H1 (cell line): ENCODE results near the gene MAP2K5. TPM values are rescaled to one million over a fixed set of nuclear protein-coding genes. Genes with fewer than 3 reads are reported as not detected.
A peak's percentile ranks its signal among the peaks of the same experiment; 100 is the strongest.

Source experiments
- CTCF ChIA-PET: fragments of 300-600 bp; sonication (Branson Sonifier 250); formaldehyde crosslinking; loops from one replicate; lab custom pipeline; 2021; ENCODE audit not compliant: partially characterized antibody; lab: Charles Lee
- POLR2A ChIA-PET: fragments of 300-600 bp; sonication (Branson Sonifier 250); formaldehyde crosslinking; loops from one replicate; lab custom pipeline; 2021; ENCODE audit warnings: inconsistent platforms; ENCODE audit not compliant: partially characterized antibody; lab: Charles Lee
- DNase-seq, 2 experiments: peaks; one replicate each; pipeline versions ENCODE4 v3.0.0 to v3.0.0-alpha.2; 2010 to 2022; ENCODE audit warnings: low spot score in 2 of 2, low read depth in 1 of 2, mixed read lengths in 1 of 2
- FAIRE-seq: peaks from 2 replicates; lab custom pipeline; 2011; peaks lifted over from hg19 to GRCh38; lab: Jason Lieb, UNC
- H2AFZ ChIP-seq: 2 replicates; pipeline ENCODE4 v1.8.1; 2012; ENCODE audit warnings: low read length, inconsistent platforms
- H2AK5ac ChIP-seq: 2 replicates; pipeline ENCODE4 v1.6.1; 2013; ENCODE audit warnings: low read depth, low read length
- H2BK120ac ChIP-seq: replicated peaks from 2 replicates; pipeline ENCODE3; 2013; ENCODE audit warnings: low read depth, low read length, inconsistent platforms
- H2BK12ac ChIP-seq: 2 replicates; pipeline ENCODE4 v1.6.1; 2013; ENCODE audit warnings: low read depth, low read length
- H2BK15ac ChIP-seq: 2 replicates; pipeline ENCODE4 v1.6.1; 2013; ENCODE audit warnings: low read length
- H2BK20ac ChIP-seq: 2 replicates; pipeline ENCODE4 v1.6.1; 2013; ENCODE audit warnings: low read length
- H2BK5ac ChIP-seq: 2 replicates; pipeline ENCODE4 v1.6.1; 2013; ENCODE audit warnings: low read depth, low read length
- H3K14ac ChIP-seq: 2 replicates; pipeline ENCODE4 v1.6.1; 2013; ENCODE audit warnings: inconsistent platforms; ENCODE audit not compliant: insufficient read length
- H3K18ac ChIP-seq: 2 replicates; pipeline ENCODE4 v1.6.1; 2013; ENCODE audit warnings: low read length; ENCODE audit errors: extremely low read depth
- H3K23ac ChIP-seq: 2 replicates; pipeline ENCODE4 v1.6.1; 2013; ENCODE audit warnings: inconsistent platforms; ENCODE audit not compliant: insufficient read length
- H3K23me2 ChIP-seq: 2 replicates; pipeline ENCODE4 v1.6.1; 2013; ENCODE audit warnings: low read depth, low read length
- H3K27ac ChIP-seq: 2 replicates; pipeline ENCODE4 v1.6.1; 2011; ENCODE audit warnings: low read depth, low read length, inconsistent platforms
- H3K27me3 ChIP-seq, 4 experiments: replicated peaks in 1 of 4; 1 replicate in 1 of 4; 2 replicates in 3 of 4; pipeline versions ENCODE4 v1.6.1 to v1.8.1; 2011 to 2013; ENCODE audit warnings: low read length in 3 of 4, mild to moderate bottlenecking in 3 of 4, inconsistent platforms in 2 of 4, mixed read lengths in 2 of 4, moderate library complexity in 1 of 4; ENCODE audit not compliant: control insufficient read depth in 3 of 4, insufficient read depth in 3 of 4; ENCODE audit errors: extremely low read depth in 1 of 4
- H3K36me3 ChIP-seq, 4 experiments: 2 replicates each; pipeline versions ENCODE4 v1.6.1 to v1.8.1; 2011 to 2013; ENCODE audit warnings: mild to moderate bottlenecking in 4 of 4, low read length in 3 of 4, moderate library complexity in 2 of 4, control low read depth in 1 of 4, inconsistent platforms in 1 of 4; ENCODE audit not compliant: insufficient read depth in 4 of 4, control insufficient read depth in 2 of 4
- H3K4ac ChIP-seq: replicated peaks from 2 replicates; pipeline ENCODE3; 2013; ENCODE audit warnings: low read length, low read depth, mixed read lengths, inconsistent platforms; ENCODE audit not compliant: insufficient read length
- H3K4me1 ChIP-seq, 4 experiments: replicated peaks in 1 of 4; 1 replicate in 1 of 4; 2 replicates in 3 of 4; pipeline versions ENCODE4 v1.6.1 to v1.8.1; 2011 to 2013; ENCODE audit warnings: low read length in 3 of 4, inconsistent platforms in 2 of 4, mixed read lengths in 1 of 4; ENCODE audit not compliant: insufficient read depth in 4 of 4, control insufficient read depth in 3 of 4
- H3K4me2 ChIP-seq, 2 experiments: 2 replicates each; pipeline versions ENCODE4 v1.6.1 to v1.8.1; 2011 to 2013; ENCODE audit warnings: low read depth in 2 of 2, low read length in 2 of 2, control low read depth in 1 of 2, inconsistent platforms in 1 of 2, mild to moderate bottlenecking in 1 of 2; ENCODE audit not compliant: insufficient read depth in 1 of 2
- H3K4me3 ChIP-seq, 4 experiments: fragments of 200-600, 300-600 bp in 1 of 4; sonication (generic), shearing (Covaris generic), sonication (Bioruptor Twin) in 1 of 4; 2 replicates each; pipeline versions ENCODE4 v1.5.1 to v1.8.1; 2011 to 2016; ENCODE audit warnings: low read length in 4 of 4, low read depth in 3 of 4, control low read depth in 2 of 4, inconsistent platforms in 2 of 4, mild to moderate bottlenecking in 2 of 4, mixed read lengths in 1 of 4, moderate library complexity in 1 of 4; ENCODE audit not compliant: insufficient read depth in 2 of 4; ENCODE audit errors: extremely low read depth in 1 of 4
- H3K56ac ChIP-seq: replicated peaks from 2 replicates; pipeline ENCODE3; 2013; ENCODE audit warnings: low read depth, mild to moderate bottlenecking, mixed read lengths, low read length, inconsistent platforms; ENCODE audit not compliant: insufficient read length
- H3K79me1 ChIP-seq: 2 replicates; pipeline ENCODE4 v1.6.1; 2013; ENCODE audit warnings: low read depth, low read length, control low read depth
- H3K79me2 ChIP-seq, 2 experiments: 2 replicates each; pipeline versions ENCODE4 v1.6.1 to v1.8.1; 2012 to 2013; ENCODE audit warnings: low read length in 2 of 2, mild to moderate bottlenecking in 2 of 2, inconsistent platforms in 1 of 2; ENCODE audit not compliant: insufficient read depth in 2 of 2, control insufficient read depth in 1 of 2
- H3K9ac ChIP-seq, 4 experiments: replicated peaks in 1 of 4; 1 replicate in 1 of 4; 2 replicates in 3 of 4; pipeline versions ENCODE4 v1.6.1 to v1.8.1; 2011 to 2013; ENCODE audit warnings: low read depth in 3 of 4, low read length in 3 of 4, control low read depth in 2 of 4, mild to moderate bottlenecking in 2 of 4, moderate library complexity in 2 of 4, inconsistent platforms in 1 of 4; ENCODE audit errors: extremely low read depth in 1 of 4
- H3K9me3 ChIP-seq, 2 experiments: 2 replicates each; pipeline versions ENCODE4 v1.6.1 to v1.8.1; 2012 to 2013; ENCODE audit warnings: mild to moderate bottlenecking in 2 of 2, moderate library complexity in 2 of 2, control low read depth in 1 of 2, inconsistent platforms in 1 of 2, low read depth in 1 of 2, low read length in 1 of 2, mixed read lengths in 1 of 2; ENCODE audit not compliant: insufficient read depth in 2 of 2
- H4K20me1 ChIP-seq, 2 experiments: replicated peaks in 1 of 2; 2 replicates each; pipeline versions ENCODE3 to v1.8.1; 2011 to 2013; ENCODE audit warnings: inconsistent platforms in 2 of 2, low read length in 2 of 2, mild to moderate bottlenecking in 1 of 2; ENCODE audit not compliant: insufficient read depth in 2 of 2, control insufficient read depth in 1 of 2
- H4K5ac ChIP-seq: 2 replicates; pipeline ENCODE4 v1.6.1; 2013; ENCODE audit warnings: low read length, low read depth, mixed read lengths, inconsistent platforms; ENCODE audit not compliant: insufficient read length
- H4K8ac ChIP-seq: 2 replicates; pipeline ENCODE4 v1.8.0; 2013; ENCODE audit warnings: mild to moderate bottlenecking, moderate library complexity, low read length, inconsistent platforms; ENCODE audit not compliant: insufficient read depth; ENCODE audit errors: extremely low read depth
- H4K91ac ChIP-seq: replicated peaks from 2 replicates; pipeline ENCODE3; 2013; ENCODE audit warnings: low read length, mixed read lengths, inconsistent platforms; ENCODE audit not compliant: insufficient read length
- ATF2 ChIP-seq: IDR thresholded peaks from 2 replicates; pipeline ENCODE4 v1.6.1; 2012; ENCODE audit warnings: low read length, inconsistent platforms
- CREB1 ChIP-seq: IDR thresholded peaks from 2 replicates; pipeline ENCODE4 v1.6.1; 2012; ENCODE audit warnings: inconsistent platforms
- KDM1A ChIP-seq: fragments of 200-600, 300-600 bp; sonication (generic); IDR thresholded peaks from 2 replicates; pipeline ENCODE4 v1.7.1; 2016; ENCODE audit warnings: mild to moderate bottlenecking, low read length, borderline replicate concordance
- MAX ChIP-seq: IDR thresholded peaks from 2 replicates; pipeline ENCODE4 v1.6.1; 2012; ENCODE audit warnings: inconsistent platforms
- SIRT6 ChIP-seq: IDR thresholded peaks from one replicate; pipeline ENCODE4 v1.7.1; 2012; ENCODE audit warnings: low read length, inconsistent platforms
- SP1 ChIP-seq: IDR thresholded peaks from 2 replicates; pipeline ENCODE4 v1.6.1; 2011; ENCODE audit warnings: low read depth, low read length
- SP2 ChIP-seq: IDR thresholded peaks from 2 replicates; pipeline ENCODE4 v1.6.1; 2012; ENCODE audit warnings: mild to moderate bottlenecking, low read length, inconsistent platforms
- SRF ChIP-seq: IDR thresholded peaks from 2 replicates; pipeline ENCODE4 v1.6.1; 2011; ENCODE audit warnings: mild to moderate bottlenecking, low read depth, low read length, moderate library complexity
- TBP ChIP-seq: IDR thresholded peaks from 2 replicates; pipeline ENCODE4 v1.6.1; 2011; ENCODE audit warnings: low read depth, low read length, improper control_type of control experiment
- WGBS, 2 experiments: shearing (Covaris generic) in 1 of 2; methylation state at CpG; one replicate each; pipeline versions ENCODE4 v1.1.6 to v1.1.7; 2013 to 2015; ENCODE audit warnings: low lambda C conversion rate in 2 of 2, mixed read lengths in 2 of 2, inconsistent platforms in 1 of 2, low coverage in 1 of 2, missing lambda C conversion rate in 1 of 2; ENCODE audit not compliant: insufficient replicate concordance in 2 of 2, insufficient coverage in 1 of 2, insufficient read length in 1 of 2; ENCODE audit errors: extremely low coverage in 1 of 2, missing lambda C conversion rate in 1 of 2; 5-methylcytosine and 5-hydroxymethylcytosine counted together
- polyA plus RNA-seq, 7 experiments: library from polyadenylated mRNA; depleted of rRNA in 3 of 7; stranded (reverse) in 5 of 7; unstranded in 2 of 7; fragments of >200 nt in 5 of 7; fragments of 200-250 nt in 2 of 7; gene quantifications; 1 replicate in 5 of 7; 2 replicates in 1 of 7; 4 replicates in 1 of 7; pipeline versions ENCODE4 v1.2.1 to v1.2.3, GENCODE V29; 2011 to 2013; ENCODE audit warnings: missing spikeins in 2 of 7, mixed read lengths in 2 of 7
- total RNA-seq: library from RNA; stranded (reverse); fragmentation: NEBNext Ultra II Directional; extraction: Animal tissue kit (Norgen Biotek cat#: 25700); gene quantifications from 2 replicates; pipeline ENCODE4 v1.2.1, GENCODE V29; 2021

The MAP2K5 gene
- total and polyA plus RNA-seq, 2 of the 8 experiments (the other 6 are each of a cell fraction or from before 2014, with no cell fraction given): 4.4 to 15.8 TPM

GRCh38 chr15:67805666-67806516 is 263.4 kb downstream of the MAP2K5 start:
- TF ChIP-seq MAX (no peak), ATF2 (no peak), SP1 (no peak), SRF (no peak), SIRT6 (no peak), SP2 (no peak), KDM1A (no peak), CREB1 (no peak), TBP (no peak)
- Histone ChIP-seq H3K27me3 (no peaks in the 10 kb centered on the region; a peak in 2 of 7 replicates), H3K18ac (no peak overlapping the region), H2BK15ac (0 out of 2 replicates have a peak overlapping the region, but pooled peaks have one; percentile 61), H3K14ac (no peak overlapping the region), H2AFZ (no peak overlapping the region), H3K9ac (no peak overlapping the region), H2BK20ac (0 out of 2 replicates have a peak overlapping the region, but pooled peaks have one; percentile 23), H3K9me3 (no peaks in the 10 kb centered on the region), H3K79me2 (no peaks in the 10 kb centered on the region), H3K4me2 (no peak overlapping the region), H3K4me1 (peaks cover 0 to 24% (median 15%) of the 10 kb centered on the region in 4 experiments; a peak in 6 of 7 replicates), H3K4ac (no peak overlapping the region), H2BK12ac (peak overlapping the region; percentile 88; the same call in 1 of the 2 replicates), H2BK5ac (peak overlapping the region; percentile 27; the same call in 1 of the 2 replicates), H3K56ac (no peak overlapping the region), H4K91ac (peak overlapping the region; percentile 55), H2BK120ac (no peak overlapping the region), H2AK5ac (peak overlapping the region; percentile 56; the same call in 1 of the 2 replicates), H4K8ac (no peak overlapping the region), H3K23me2 (no peaks in the 10 kb centered on the region), H4K20me1 (peaks cover 0 to 2% of the 10 kb centered on the region in 2 experiments), H3K4me3 (no peak overlapping the region), H3K36me3 (no peaks in the 10 kb centered on the region), H4K5ac (no peak overlapping the region), H3K79me1 (no peaks in the 10 kb centered on the region), H3K23ac (no peak overlapping the region), H3K27ac (no peak overlapping the region)
- DNase-seq (peak in 1 of 2 experiments; percentile 43), FAIRE-seq (no peak)
- WGBS, 2 experiments: 89% methylated on average over 16 of the region's 16 CpGs; no CpG with 5 or more reads in 1 of the 2 experiments
- CTCF ChIA-PET: interaction anchor here (0.5 to 2.0 kb wide), 4 partner anchors 10 to 349 kb away, joined by 3 to 7 read pairs (median 4); no protein-coding TSS in a partner anchor
- POLR2A ChIA-PET: interaction anchor here (1.0 kb wide), 1 partner anchor 13 kb away, joined by 3 read pairs; no protein-coding TSS in a partner anchor
